A673 (cell line): ENCODE data around the gene GIMAP1. TPM values are rescaled to one million over a fixed set of nuclear protein-coding genes. Genes with fewer than 3 reads are reported as not detected.
A peak's percentile ranks its signal among the peaks of the same experiment; 100 is the strongest.

Experiments
- BruUV-seq: library from RNA; stranded (reverse); fragments of 400-500 nt; replicated peaks from 2 replicates; lab custom pipeline; 2021; lab: Mats Ljungman, UMichigan
- CTCF ChIA-PET: fragments of 300-600 bp; sonication (Branson Sonifier 250); formaldehyde crosslinking; loops from one replicate; lab custom pipeline; 2022; ENCODE audit warnings: antibody characterized with exemption; lab: Charles Lee
- POLR2A ChIA-PET: fragments of 300-600 bp; sonication (Branson Sonifier 250); formaldehyde crosslinking; loops from one replicate; lab custom pipeline; 2022; ENCODE audit warnings: antibody characterized with exemption; ENCODE audit not compliant: low non-redundant PET; lab: Charles Lee
- DNase-seq: peaks from one replicate; pipeline ENCODE4 v3.0.0-alpha.2; 2015; ENCODE audit warnings: low spot score
- H3K27ac ChIP-seq: fragments of 200-600 bp; sonication (generic); 2 replicates; pipeline ENCODE4 v1.5.1; 2016; ENCODE audit warnings: mixed run types, low read depth, mild to moderate bottlenecking, mixed read lengths, antibody characterized with exemption, low read length; ENCODE audit not compliant: poor library complexity, severe bottlenecking
- H3K27me3 ChIP-seq: fragments of 200-600 bp; sonication (generic); replicated peaks from 2 replicates; pipeline ENCODE4 v1.6.1; 2017; ENCODE audit warnings: mixed run types, low read depth, mild to moderate bottlenecking, mixed read lengths, antibody characterized with exemption, low read length; ENCODE audit not compliant: insufficient read depth, poor library complexity
- H3K36me3 ChIP-seq: fragments of 200-600 bp; sonication (generic); 2 replicates; pipeline ENCODE4 v1.6.1; 2016; ENCODE audit warnings: mixed run types, mild to moderate bottlenecking, mixed read lengths, antibody characterized with exemption, low read length; ENCODE audit not compliant: insufficient read depth, poor library complexity, severe bottlenecking
- H3K4me1 ChIP-seq: fragments of 200-600 bp; sonication (generic); 2 replicates; pipeline ENCODE4 v1.6.1; 2017; ENCODE audit warnings: mixed run types, mild to moderate bottlenecking, mixed read lengths, antibody characterized with exemption, low read length; ENCODE audit not compliant: insufficient read depth, poor library complexity, severe bottlenecking
- H3K4me3 ChIP-seq: fragments of 200-600 bp; sonication (generic); 2 replicates; pipeline ENCODE4 v1.5.1; 2016; ENCODE audit warnings: low read depth, mixed run types, mild to moderate bottlenecking, mixed read lengths, low read length; ENCODE audit not compliant: poor library complexity, severe bottlenecking
- H3K9me3 ChIP-seq: fragments of 200-600 bp; sonication (generic); 2 replicates; pipeline ENCODE4 v1.6.1; 2016; ENCODE audit warnings: mixed run types, low read depth, mild to moderate bottlenecking, mixed read lengths, antibody characterized with exemption, low read length; ENCODE audit not compliant: poor library complexity, severe bottlenecking
- CTCF ChIP-seq: fragments of 300-800, 200-600 bp; sonication (generic); conservative IDR thresholded peaks from 2 replicates; pipeline ENCODE4 v1.5.1; 2017; ENCODE audit warnings: low read depth, mild to moderate bottlenecking, antibody characterized with exemption, low read length, moderate library complexity, mixed read lengths
- EZH2 ChIP-seq: fragments of 200-600 bp; sonication (generic); IDR thresholded peaks from 2 replicates; pipeline ENCODE4 v1.6.1; 2017; ENCODE audit warnings: borderline replicate concordance, low read depth, mild to moderate bottlenecking, mixed read lengths, antibody characterized with exemption, low read length; ENCODE audit not compliant: poor library complexity, severe bottlenecking
- intact Hi-C: fragments of 100-400 bp; cut with micrococcal nuclease; formaldehyde crosslinking; loops from one replicate; pipeline ENCODE4 v1.10.0; 2022; ENCODE audit not compliant: unreplicated experiment
- total RNA-seq: library from RNA; stranded (reverse); gene quantifications from 2 replicates; pipeline ENCODE4 v1.2.3, GENCODE V29; 2021

GIMAP1 gene
- total RNA-seq, 1 experiment from 2014 or later: not detected

- no peak overlapping the region for H3K4me3 ChIP-seq
- no peak overlapping the region for H3K27ac ChIP-seq
- H3K36me3 ChIP-seq: no peaks in the 10 kb centered on the region
- TF ChIP-seq EZH2 (no peak), CTCF (no peak)
- H3K27me3 ChIP-seq: no peaks in the 10 kb centered on the region
- H3K4me1 ChIP-seq: no peaks in the 10 kb centered on the region
- ChIA-PET CTCF (no interaction called here), POLR2A (no interaction called here)
- peak; percentile 7 for DNase-seq
- no TSS peak for BruUV-seq
- H3K9me3 ChIP-seq: no peaks in the 10 kb centered on the region
- intact Hi-C loops: no loop called here
Measured at GRCh38 chr7:150722431-150722931, 6.1 kb downstream of the GIMAP1 start.

GRCh38 chr7:150723467-150723866 is 7.1 kb downstream of the GIMAP1 start:
- Histone ChIP-seq H3K36me3 (no peaks in the 10 kb centered on the region), H3K4me3 (no peak overlapping the region), H3K27ac (no peak overlapping the region), H3K9me3 (peaks cover 3% of the 10 kb centered on the region), H3K4me1 (no peaks in the 10 kb centered on the region), H3K27me3 (no peaks in the 10 kb centered on the region)
- POLR2A ChIA-PET: no interaction called here
- TF ChIP-seq CTCF (no peak), EZH2 (no peak)
- CTCF ChIA-PET: no interaction called here
- intact Hi-C loops: no loop called here
- BruUV-seq: no TSS peak
- no peak for DNase-seq

GRCh38 chr7:150727381-150727780 is 11.0 kb downstream of the GIMAP1 start:
- H3K27ac ChIP-seq: no peak overlapping the region
- peaks cover 5% of the 10 kb centered on the region for H3K27me3 ChIP-seq
- H3K4me1 ChIP-seq: no peaks in the 10 kb centered on the region
- ChIA-PET POLR2A (no interaction called here), CTCF (no interaction called here)
- BruUV-seq: no TSS peak
- DNase-seq: no peak
- intact Hi-C loops: no loop called here
- TF ChIP-seq CTCF: no peak
- no peak for TF ChIP-seq EZH2
- no peaks in the 10 kb centered on the region for H3K36me3 ChIP-seq
- peaks cover 8% of the 10 kb centered on the region for H3K9me3 ChIP-seq
- no peak overlapping the region for H3K4me3 ChIP-seq
